ENCODE measurements around the gene RALGAPA1.
"Not testable (repeated sequence)": the region's sequence is repeated elsewhere in the genome, so short reads cannot be mapped to it uniquely, and the experiment has no call there.

RALGAPA1 gene

DNA sequence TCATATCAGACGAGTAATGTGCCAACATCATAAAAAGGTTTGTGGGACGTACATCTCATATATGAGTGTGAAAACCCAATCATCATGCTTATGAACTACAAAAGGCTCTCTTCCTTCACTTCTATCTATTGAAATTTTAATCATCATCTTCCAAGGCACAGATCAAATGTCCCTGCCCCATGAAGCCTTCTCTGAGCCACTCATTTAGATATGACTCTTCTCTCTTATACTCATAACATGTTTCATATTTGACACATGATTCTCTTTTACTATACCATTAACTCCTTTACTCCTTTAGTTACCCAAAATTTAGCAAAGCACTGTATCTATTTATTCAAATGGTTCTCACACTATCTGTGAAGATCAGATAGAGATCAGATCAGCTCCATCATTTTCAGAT lies 22.2 kb downstream of the RALGAPA1 start:
- Histone ChIP-seq H3K9me2 (replicated peaks; ENCODE audit: insufficient read depth, low read length) (no peaks in the 10 kb centered on the region), H2AFZ (ENCODE audit: low read length) (no peak overlapping the region)

DNA sequence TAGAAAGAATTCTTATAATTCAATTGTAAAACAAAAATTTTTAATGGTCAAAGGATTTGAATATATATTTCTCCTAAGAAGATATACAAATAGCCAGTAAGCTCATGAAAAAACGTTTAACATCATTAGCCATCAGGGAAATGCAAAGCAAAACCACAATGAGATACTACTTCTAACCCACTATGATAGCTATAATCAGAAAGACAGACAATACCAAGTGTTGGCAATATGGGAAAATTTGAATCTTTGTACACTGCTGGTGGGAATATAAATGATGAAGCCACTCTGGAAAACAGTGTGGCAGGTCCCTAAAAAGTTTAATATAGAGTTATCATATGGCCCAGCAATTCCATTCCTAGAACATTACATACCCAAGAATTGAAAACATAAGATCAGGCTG lies 25.4 kb downstream of the RALGAPA1 start:
- no peak overlapping the region for H3K4me2 ChIP-seq (ENCODE audit: low read depth, low read length)
- no peaks in the 10 kb centered on the region for H3K36me3 ChIP-seq (replicated peaks; ENCODE audit: insufficient read depth, low read length)
- no peaks in the 10 kb centered on the region for H3K27me3 ChIP-seq (replicated peaks; ENCODE audit: insufficient read depth, low read length)
- no peaks in the 10 kb centered on the region for H3K9me3 ChIP-seq (replicated peaks; ENCODE audit: insufficient read depth, low read length)
- H3F3A ChIP-seq (ENCODE audit: insufficient read depth, low read length) = no peaks in the 10 kb centered on the region
- H4K20me1 ChIP-seq (ENCODE audit: insufficient read depth, low read length) = no peaks in the 10 kb centered on the region
- no peaks in the 10 kb centered on the region for H3K9me2 ChIP-seq (replicated peaks; ENCODE audit: insufficient read depth, low read length)
- H3K4me3 ChIP-seq (ENCODE audit: low read length) = no peak overlapping the region
- 0 out of 2 replicates have a peak, but pooled peaks cover 6% of the 10 kb centered on the region for H3K79me2 ChIP-seq (ENCODE audit: low read length)
- H2AFZ ChIP-seq (ENCODE audit: low read length) = no peak overlapping the region
- no peak for DNase-seq
- TF ChIP-seq, protein P1, sequence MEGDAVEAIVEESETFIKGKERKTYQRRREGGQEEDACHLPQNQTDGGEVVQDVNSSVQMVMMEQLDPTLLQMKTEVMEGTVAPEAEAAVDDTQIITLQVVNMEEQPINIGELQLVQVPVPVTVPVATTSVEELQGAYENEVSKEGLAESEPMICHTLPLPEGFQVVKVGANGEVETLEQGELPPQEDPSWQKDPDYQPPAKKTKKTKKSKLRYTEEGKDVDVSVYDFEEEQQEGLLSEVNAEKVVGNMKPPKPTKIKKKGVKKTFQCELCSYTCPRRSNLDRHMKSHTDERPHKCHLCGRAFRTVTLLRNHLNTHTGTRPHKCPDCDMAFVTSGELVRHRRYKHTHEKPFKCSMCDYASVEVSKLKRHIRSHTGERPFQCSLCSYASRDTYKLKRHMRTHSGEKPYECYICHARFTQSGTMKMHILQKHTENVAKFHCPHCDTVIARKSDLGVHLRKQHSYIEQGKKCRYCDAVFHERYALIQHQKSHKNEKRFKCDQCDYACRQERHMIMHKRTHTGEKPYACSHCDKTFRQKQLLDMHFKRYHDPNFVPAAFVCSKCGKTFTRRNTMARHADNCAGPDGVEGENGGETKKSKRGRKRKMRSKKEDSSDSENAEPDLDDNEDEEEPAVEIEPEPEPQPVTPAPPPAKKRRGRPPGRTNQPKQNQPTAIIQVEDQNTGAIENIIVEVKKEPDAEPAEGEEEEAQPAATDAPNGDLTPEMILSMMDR (IDR thresholded peaks at IDR 0.05; ENCODE audit: low read length) = no peak
- TF ChIP-seq EZH2 (optimal IDR thresholded peaks at IDR 0.05; ENCODE audit: low read depth, low read length) (no peak), EZH2phosphoT487 (IDR thresholded peaks at IDR 0.05; ENCODE audit: low read length) (no peak)
- no peak overlapping the region for H3K9ac ChIP-seq (ENCODE audit: low read length)
- no peak overlapping the region for H3K27ac ChIP-seq (ENCODE audit: low read length)
- H3K4me1 ChIP-seq (ENCODE audit: low read length) = no peaks in the 10 kb centered on the region

More for the DNA sequence above, 22.2 kb downstream of the RALGAPA1 start:
- H3K27me3 ChIP-seq (replicated peaks; ENCODE audit: insufficient read depth, low read length) = no peaks in the 10 kb centered on the region
- TF ChIP-seq EZH2 (optimal IDR thresholded peaks at IDR 0.05; ENCODE audit: low read depth, low read length) (no peak), EZH2phosphoT487 (IDR thresholded peaks at IDR 0.05; ENCODE audit: low read length) (no peak)
- TF ChIP-seq, protein P1 (IDR thresholded peaks at IDR 0.05; ENCODE audit: low read length) = no peak
- H3K4me3 ChIP-seq (ENCODE audit: low read length) = no peak overlapping the region
- H3F3A ChIP-seq (ENCODE audit: insufficient read depth, low read length) = no peaks in the 10 kb centered on the region
- no peaks in the 10 kb centered on the region for H4K20me1 ChIP-seq (ENCODE audit: insufficient read depth, low read length)
- H3K4me1 ChIP-seq (ENCODE audit: low read length) = no peaks in the 10 kb centered on the region
- no peaks in the 10 kb centered on the region for H3K9me3 ChIP-seq (replicated peaks; ENCODE audit: insufficient read depth, low read length)
- 0 out of 2 replicates have a peak, but pooled peaks cover 4% of the 10 kb centered on the region for H3K79me2 ChIP-seq (ENCODE audit: low read length)
- H3K9ac ChIP-seq (ENCODE audit: low read length) = no peak overlapping the region
- H3K36me3 ChIP-seq (replicated peaks; ENCODE audit: insufficient read depth, low read length) = no peaks in the 10 kb centered on the region
- no peak overlapping the region for H3K4me2 ChIP-seq (ENCODE audit: low read depth, low read length)
- DNase-seq = no peak
- H3K27ac ChIP-seq (ENCODE audit: low read length) = no peak overlapping the region

- no peak overlapping the region for H2AFZ ChIP-seq (ENCODE audit: low read length)
- no peak overlapping the region for H3K27ac ChIP-seq (ENCODE audit: low read length)
- no peaks in the 10 kb centered on the region for H3K9me3 ChIP-seq (replicated peaks; ENCODE audit: insufficient read depth, low read length)
- H3K4me3 ChIP-seq (ENCODE audit: low read length) = no peak overlapping the region
- no peaks in the 10 kb centered on the region for H3K27me3 ChIP-seq (replicated peaks; ENCODE audit: insufficient read depth, low read length)
- no peaks in the 10 kb centered on the region for H3K9me2 ChIP-seq (replicated peaks; ENCODE audit: insufficient read depth, low read length)
- H3F3A ChIP-seq (ENCODE audit: insufficient read depth, low read length) = no peaks in the 10 kb centered on the region
- no peaks in the 10 kb centered on the region for H3K36me3 ChIP-seq (replicated peaks; ENCODE audit: insufficient read depth, low read length)
- H3K4me1 ChIP-seq (ENCODE audit: low read length) = no peaks in the 10 kb centered on the region
- 0 out of 2 replicates have a peak, but pooled peaks cover 6% of the 10 kb centered on the region for H3K79me2 ChIP-seq (ENCODE audit: low read length)
- no peak for DNase-seq
- TF ChIP-seq EZH2 (optimal IDR thresholded peaks at IDR 0.05; ENCODE audit: low read depth, low read length) = no peak
- TF ChIP-seq, protein P1 (IDR thresholded peaks at IDR 0.05; ENCODE audit: low read length) = no peak
- no peak for TF ChIP-seq EZH2phosphoT487 (IDR thresholded peaks at IDR 0.05; ENCODE audit: low read length)
- H4K20me1 ChIP-seq (ENCODE audit: insufficient read depth, low read length) = no peaks in the 10 kb centered on the region
- no peak overlapping the region for H3K4me2 ChIP-seq (ENCODE audit: low read depth, low read length)
- H3K9ac ChIP-seq (ENCODE audit: low read length) = no peak overlapping the region
Measured at GRCh38 chr14:35779368-35779767, 29.7 kb downstream of the RALGAPA1 start.

DNA sequence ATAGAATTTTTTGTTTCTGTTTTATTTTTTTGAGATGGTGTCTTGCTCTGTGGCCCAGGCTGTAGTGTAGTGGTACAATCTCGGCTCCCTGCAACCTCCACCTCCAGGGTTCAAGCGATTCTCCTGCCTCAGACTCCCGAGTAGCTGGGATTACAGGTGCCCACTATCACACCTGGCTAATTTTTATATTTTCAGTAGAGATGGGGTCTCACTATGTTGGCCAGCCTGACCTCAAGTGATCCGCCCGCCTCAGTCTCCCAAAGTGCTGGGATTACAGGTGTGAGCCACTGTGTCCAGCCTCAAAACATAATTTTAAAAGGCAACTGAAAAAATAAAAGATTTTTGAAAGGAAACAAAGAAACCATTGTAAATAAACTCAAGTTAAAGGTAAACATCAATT lies 31.5 kb downstream of the RALGAPA1 start:
- H3F3A ChIP-seq (ENCODE audit: insufficient read depth, low read length); H4K20me1 ChIP-seq (ENCODE audit: insufficient read depth, low read length); H3K4me2 ChIP-seq (ENCODE audit: low read depth, low read length); H3K9ac ChIP-seq (ENCODE audit: low read length); H3K9me3 ChIP-seq (replicated peaks; ENCODE audit: insufficient read depth, low read length); H3K36me3 ChIP-seq (replicated peaks; ENCODE audit: insufficient read depth, low read length); H3K9me2 ChIP-seq (replicated peaks; ENCODE audit: insufficient read depth, low read length); H2AFZ ChIP-seq (ENCODE audit: low read length); H3K4me1 ChIP-seq (ENCODE audit: low read length); DNase-seq; H3K79me2 ChIP-seq (ENCODE audit: low read length); H3K27me3 ChIP-seq (replicated peaks; ENCODE audit: insufficient read depth, low read length); H3K4me3 ChIP-seq (ENCODE audit: low read length); H3K27ac ChIP-seq (ENCODE audit: low read length): not testable (repeated sequence)

Data from MM.1S (cell line).